A673 (cell line): Measurements from ENCODE around the gene RAB28.

Source experiments
- EZH2 ChIP-seq: fragments of 200-600 bp; sonication (generic); IDR thresholded peaks from 2 replicates; pipeline ENCODE4 v1.6.1; 2017; ENCODE audit warnings: borderline replicate concordance, low read depth, mild to moderate bottlenecking, mixed read lengths, antibody characterized with exemption, low read length; ENCODE audit not compliant: poor library complexity, severe bottlenecking
- TF ChIP-seq, protein P1 (sequence below): fragments of 300-800, 200-600 bp; sonication (generic); conservative IDR thresholded peaks from 2 replicates; pipeline ENCODE4 v1.5.1; 2017; ENCODE audit warnings: low read depth, mild to moderate bottlenecking, antibody characterized with exemption, low read length, moderate library complexity, mixed read lengths

DNA sequence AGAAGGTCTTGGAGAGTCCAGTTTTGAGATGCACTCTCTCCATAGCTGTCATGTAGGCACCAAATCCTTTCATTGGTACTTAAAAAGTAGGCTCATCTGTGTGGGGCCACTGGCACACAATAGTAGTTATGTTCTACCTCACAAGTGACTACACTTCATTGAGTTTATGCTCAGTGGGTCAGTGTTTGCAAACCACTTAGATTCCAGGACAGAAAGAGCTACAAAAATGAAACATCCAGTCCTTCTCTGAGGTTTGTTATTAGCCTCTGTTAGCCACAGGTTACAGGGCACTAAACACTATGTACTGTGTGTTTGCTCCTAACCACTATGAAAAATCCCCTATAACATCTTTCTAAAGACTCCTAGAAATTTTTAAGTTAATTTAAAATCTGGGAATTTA, 13.8 kb downstream of the RAB28 start:
- TF ChIP-seq, protein P1, sequence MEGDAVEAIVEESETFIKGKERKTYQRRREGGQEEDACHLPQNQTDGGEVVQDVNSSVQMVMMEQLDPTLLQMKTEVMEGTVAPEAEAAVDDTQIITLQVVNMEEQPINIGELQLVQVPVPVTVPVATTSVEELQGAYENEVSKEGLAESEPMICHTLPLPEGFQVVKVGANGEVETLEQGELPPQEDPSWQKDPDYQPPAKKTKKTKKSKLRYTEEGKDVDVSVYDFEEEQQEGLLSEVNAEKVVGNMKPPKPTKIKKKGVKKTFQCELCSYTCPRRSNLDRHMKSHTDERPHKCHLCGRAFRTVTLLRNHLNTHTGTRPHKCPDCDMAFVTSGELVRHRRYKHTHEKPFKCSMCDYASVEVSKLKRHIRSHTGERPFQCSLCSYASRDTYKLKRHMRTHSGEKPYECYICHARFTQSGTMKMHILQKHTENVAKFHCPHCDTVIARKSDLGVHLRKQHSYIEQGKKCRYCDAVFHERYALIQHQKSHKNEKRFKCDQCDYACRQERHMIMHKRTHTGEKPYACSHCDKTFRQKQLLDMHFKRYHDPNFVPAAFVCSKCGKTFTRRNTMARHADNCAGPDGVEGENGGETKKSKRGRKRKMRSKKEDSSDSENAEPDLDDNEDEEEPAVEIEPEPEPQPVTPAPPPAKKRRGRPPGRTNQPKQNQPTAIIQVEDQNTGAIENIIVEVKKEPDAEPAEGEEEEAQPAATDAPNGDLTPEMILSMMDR = no peak
- no peak for TF ChIP-seq EZH2
